ENCODE results near the gene GLI3. TPM values are rescaled to one million over a fixed set of nuclear protein-coding genes. Genes with fewer than 3 reads are reported as not detected.

The GLI3 gene
- polyA plus RNA-seq, 1 donor = 5.4 TPM

DNA sequence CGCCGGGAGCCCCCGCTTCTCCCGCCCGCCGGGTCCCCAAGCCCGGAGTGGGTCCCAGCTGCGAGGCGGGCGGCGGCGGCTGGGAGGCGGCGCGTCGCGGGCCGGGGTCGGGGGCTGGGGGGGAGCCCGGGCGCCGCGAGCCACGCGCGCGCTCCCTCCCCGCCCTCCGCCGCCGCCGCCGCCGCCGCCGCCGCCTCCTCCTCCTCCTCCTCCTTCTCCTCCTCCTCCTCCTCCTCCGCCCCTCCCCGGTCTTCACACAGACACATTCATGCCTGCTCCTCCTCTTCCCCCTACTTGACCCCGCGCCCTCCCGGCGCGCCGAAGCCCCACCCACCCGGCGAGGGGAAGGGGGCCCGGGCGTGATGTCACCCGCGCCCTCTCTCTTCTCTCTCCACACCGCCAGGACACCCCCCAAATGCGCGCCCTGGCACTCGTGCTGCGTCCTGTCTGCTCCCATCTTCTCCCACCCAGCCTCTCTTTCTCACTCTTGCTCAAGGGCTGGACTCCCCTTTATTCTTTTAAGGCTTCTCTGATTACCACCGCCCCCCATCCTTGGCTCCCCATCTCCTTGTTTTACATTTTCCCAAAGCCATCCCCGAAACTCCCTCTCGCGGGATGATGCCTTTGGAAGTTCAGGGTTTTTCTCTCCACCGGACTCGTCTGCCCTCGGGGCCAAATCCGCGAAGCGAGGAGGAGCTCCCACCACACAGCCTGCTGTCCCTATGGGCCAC lies 967 bp upstream of the GLI3 start:
- Histone ChIP-seq H3K36me3 (ENCODE audit: control insufficient read depth, insufficient read depth, low read length) (no peaks in the 10 kb centered on the region), H3K4me1 (ENCODE audit: control insufficient read depth, insufficient read depth, low read length) (no peaks in the 10 kb centered on the region), H3K9me3 (ENCODE audit: control insufficient read depth, low read depth, low read length) (no peaks in the 10 kb centered on the region), H3K4me3 (ENCODE audit: low read length) (peak overlapping the region; percentile 51), H3K27ac (ENCODE audit: low read length) (peak overlapping the region; percentile 66), H3K27me3 (ENCODE audit: control insufficient read depth, insufficient read depth, low read length) (peaks cover 69% of the 10 kb centered on the region)
- peak in 1 of 2 donors; percentile 57 for DNase-seq
- WGBS (ENCODE audit: insufficient coverage, low lambda C conversion rate) = 3% methylated on average over 5 of the region's 66 CpGs

DNA sequence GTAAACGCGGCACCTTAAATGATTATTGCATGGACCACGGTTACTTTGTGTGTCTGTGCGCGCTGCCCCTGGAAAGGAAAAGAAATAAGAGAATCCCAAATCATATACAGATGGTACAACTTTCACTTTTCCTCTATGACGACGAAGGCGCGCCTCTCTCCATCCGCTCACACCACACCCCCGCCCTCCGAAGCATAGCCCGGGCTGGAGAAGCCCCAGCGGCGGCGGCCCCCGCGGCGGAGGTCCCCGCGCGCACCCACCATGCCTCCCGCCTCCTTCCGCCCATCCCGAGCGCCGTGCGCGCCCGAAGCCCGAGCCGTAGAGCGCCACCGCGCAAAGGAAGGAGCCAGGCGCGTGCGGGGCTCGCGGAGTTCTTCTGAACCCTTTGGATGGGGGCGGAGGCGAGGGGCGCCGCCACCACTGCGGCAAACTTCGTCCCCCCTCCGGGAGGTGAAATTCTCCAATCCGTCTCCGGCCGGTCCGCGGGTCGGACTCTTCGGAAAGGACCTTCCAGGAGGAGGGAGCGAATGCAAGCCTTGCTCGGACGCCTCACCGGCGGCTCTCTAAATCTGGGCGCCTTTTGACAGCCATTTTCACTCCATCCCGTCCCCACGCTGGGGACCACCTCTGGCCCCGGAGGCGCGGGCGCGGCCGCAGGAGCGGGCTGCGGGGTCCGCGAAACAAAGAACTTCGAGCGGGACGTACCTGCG lies 588 bp downstream of the GLI3 start:
- H3K4me1 ChIP-seq (ENCODE audit: control insufficient read depth, insufficient read depth, low read length) = no peaks in the 10 kb centered on the region
- peak overlapping the region; percentile 51 for H3K4me3 ChIP-seq (ENCODE audit: low read length)
- WGBS (ENCODE audit: insufficient coverage, low lambda C conversion rate) = no CpG with 5 or more reads among the region's 76 CpGs
- H3K9me3 ChIP-seq (ENCODE audit: control insufficient read depth, low read depth, low read length) = no peaks in the 10 kb centered on the region
- peak; percentile 39 to 59 for DNase-seq
- H3K27ac ChIP-seq (ENCODE audit: low read length) = peak overlapping the region; percentile 39
- no peaks in the 10 kb centered on the region for H3K36me3 ChIP-seq (ENCODE audit: control insufficient read depth, insufficient read depth, low read length)
- H3K27me3 ChIP-seq (ENCODE audit: control insufficient read depth, insufficient read depth, low read length) = peaks cover 58% of the 10 kb centered on the region

DNA sequence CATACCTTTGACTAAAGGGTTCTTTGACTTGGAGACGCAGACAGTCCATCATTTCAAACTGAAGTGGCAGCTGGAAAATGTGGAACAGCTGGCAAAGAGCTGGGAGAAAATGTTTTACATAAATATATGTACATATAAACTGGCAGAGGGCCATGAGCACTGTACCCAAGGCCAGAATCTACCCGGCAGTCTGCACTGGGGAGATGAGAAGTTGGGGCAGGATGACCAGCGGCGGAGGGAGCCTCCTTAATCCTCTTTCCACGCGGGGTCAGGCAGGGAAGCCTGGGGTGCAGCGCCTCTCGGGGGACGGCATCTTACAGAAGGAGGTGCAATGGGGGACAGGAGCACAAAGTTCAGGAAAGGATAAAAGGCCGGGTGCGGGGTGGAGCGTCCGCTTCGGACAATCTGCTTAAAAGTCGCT lies 1.3 kb downstream of the GLI3 start:
- peaks cover 52% of the 10 kb centered on the region for H3K27me3 ChIP-seq (ENCODE audit: control insufficient read depth, insufficient read depth, low read length)
- H3K4me1 ChIP-seq (ENCODE audit: control insufficient read depth, insufficient read depth, low read length) = no peaks in the 10 kb centered on the region
- H3K9me3 ChIP-seq (ENCODE audit: control insufficient read depth, low read depth, low read length) = no peaks in the 10 kb centered on the region
- peak overlapping the region; percentile 51 for H3K4me3 ChIP-seq (ENCODE audit: low read length)
- WGBS (ENCODE audit: insufficient coverage, low lambda C conversion rate) = no CpG with 5 or more reads among the region's 15 CpGs
- peak in 1 of 2 donors; percentile 14 for DNase-seq
- peak overlapping the region; percentile 39 for H3K27ac ChIP-seq (ENCODE audit: low read length)
- H3K36me3 ChIP-seq (ENCODE audit: control insufficient read depth, insufficient read depth, low read length) = no peaks in the 10 kb centered on the region

DNA sequence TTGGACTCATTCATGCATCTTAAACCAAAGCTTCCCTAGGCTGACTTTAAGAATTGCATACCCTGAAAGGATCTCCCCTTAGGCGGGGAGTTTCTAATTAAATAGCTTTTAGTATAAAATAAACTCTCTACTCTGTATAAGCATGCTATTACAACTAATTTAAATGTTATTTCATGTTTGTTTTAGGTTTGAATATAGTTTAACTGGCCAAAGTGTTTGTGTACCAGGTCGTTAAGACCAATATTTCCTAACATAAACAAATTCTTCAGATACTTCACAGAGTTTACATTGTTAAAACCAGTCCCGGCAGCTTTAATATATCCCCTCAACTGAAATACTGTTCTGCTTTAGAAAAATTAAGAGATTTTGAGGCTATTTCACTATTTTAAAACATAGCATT lies 2.3 kb downstream of the GLI3 start:
- no peaks in the 10 kb centered on the region for H3K36me3 ChIP-seq (ENCODE audit: control insufficient read depth, insufficient read depth, low read length)
- DNase-seq = no peak
- H3K27ac ChIP-seq (ENCODE audit: low read length) = no peak overlapping the region
- H3K27me3 ChIP-seq (ENCODE audit: control insufficient read depth, insufficient read depth, low read length) = peaks cover 50% of the 10 kb centered on the region
- no peaks in the 10 kb centered on the region for H3K9me3 ChIP-seq (ENCODE audit: control insufficient read depth, low read depth, low read length)
- WGBS (ENCODE audit: insufficient coverage, low lambda C conversion rate) = 100% methylated on average over 1 of the region's 3 CpGs
- peak overlapping the region; percentile 5 for H3K4me3 ChIP-seq (ENCODE audit: low read length)
- no peaks in the 10 kb centered on the region for H3K4me1 ChIP-seq (ENCODE audit: control insufficient read depth, insufficient read depth, low read length)

DNA sequence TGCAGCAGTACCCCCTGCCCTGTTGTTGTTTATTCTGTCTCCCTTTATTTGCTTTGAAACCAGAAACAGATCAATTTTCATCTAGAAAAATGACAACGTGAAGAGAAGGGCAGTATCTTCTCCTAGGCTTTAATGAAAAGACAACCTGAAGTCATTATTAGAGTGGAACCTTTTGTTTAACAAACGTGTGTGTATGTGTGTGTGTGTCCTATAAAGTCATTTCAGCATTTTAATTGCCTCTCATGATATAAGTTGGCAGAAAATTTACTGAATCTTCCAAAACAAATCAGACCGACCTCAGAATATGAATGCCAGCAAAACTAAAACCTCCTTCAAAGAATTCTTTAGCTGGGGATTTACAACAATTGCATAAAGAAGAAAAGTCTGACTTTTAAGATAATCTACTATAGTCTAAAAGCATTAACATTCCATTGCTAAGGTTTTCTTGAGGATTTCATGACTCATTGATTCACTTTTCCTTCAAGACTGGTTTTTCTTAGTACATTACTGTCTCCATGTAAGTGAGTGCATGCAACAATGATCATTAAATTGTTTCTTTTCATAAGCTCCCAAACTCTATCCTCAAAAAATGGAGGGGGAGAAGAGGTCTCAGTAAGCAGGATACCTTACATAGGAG lies 3.2 kb downstream of the GLI3 start:
- WGBS (ENCODE audit: insufficient coverage, low lambda C conversion rate) = 50% methylated on average over 1 of the region's 3 CpGs
- Histone ChIP-seq H3K4me3 (ENCODE audit: low read length) (no peak overlapping the region), H3K27me3 (ENCODE audit: control insufficient read depth, insufficient read depth, low read length) (peaks cover 51% of the 10 kb centered on the region), H3K4me1 (ENCODE audit: control insufficient read depth, insufficient read depth, low read length) (no peaks in the 10 kb centered on the region), H3K9me3 (ENCODE audit: control insufficient read depth, low read depth, low read length) (no peaks in the 10 kb centered on the region), H3K27ac (ENCODE audit: low read length) (no peak overlapping the region), H3K36me3 (ENCODE audit: control insufficient read depth, insufficient read depth, low read length) (no peaks in the 10 kb centered on the region)
- DNase-seq = no peak

DNA sequence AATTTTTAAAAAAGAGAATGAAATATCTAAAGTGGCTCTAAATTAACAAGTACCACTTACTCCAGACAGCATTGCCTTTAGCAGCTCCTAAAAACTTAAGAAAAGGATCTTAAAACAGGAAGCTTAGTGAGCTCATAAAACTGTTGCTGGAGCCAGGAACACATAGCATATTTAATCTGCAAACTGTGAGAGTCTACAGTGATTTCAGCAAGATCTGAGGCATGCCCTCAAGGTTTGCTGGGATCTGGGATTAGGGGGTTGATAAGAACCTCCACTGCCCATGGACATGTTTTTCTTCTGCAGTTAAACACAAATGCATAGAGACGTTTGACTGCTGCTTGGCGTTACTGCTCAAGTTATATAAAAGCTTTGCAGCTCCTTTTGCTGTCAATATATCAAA lies 3.8 kb downstream of the GLI3 start:
- no peak overlapping the region for H3K27ac ChIP-seq (ENCODE audit: low read length)
- WGBS (ENCODE audit: insufficient coverage, low lambda C conversion rate) = 43% methylated on average over 2 of the region's 2 CpGs
- H3K27me3 ChIP-seq (ENCODE audit: control insufficient read depth, insufficient read depth, low read length) = peaks cover 51% of the 10 kb centered on the region
- no peak overlapping the region for H3K4me3 ChIP-seq (ENCODE audit: low read length)
- no peaks in the 10 kb centered on the region for H3K9me3 ChIP-seq (ENCODE audit: control insufficient read depth, low read depth, low read length)
- H3K4me1 ChIP-seq (ENCODE audit: control insufficient read depth, insufficient read depth, low read length) = no peaks in the 10 kb centered on the region
- H3K36me3 ChIP-seq (ENCODE audit: control insufficient read depth, insufficient read depth, low read length) = no peaks in the 10 kb centered on the region
- DNase-seq = no peak

DNA sequence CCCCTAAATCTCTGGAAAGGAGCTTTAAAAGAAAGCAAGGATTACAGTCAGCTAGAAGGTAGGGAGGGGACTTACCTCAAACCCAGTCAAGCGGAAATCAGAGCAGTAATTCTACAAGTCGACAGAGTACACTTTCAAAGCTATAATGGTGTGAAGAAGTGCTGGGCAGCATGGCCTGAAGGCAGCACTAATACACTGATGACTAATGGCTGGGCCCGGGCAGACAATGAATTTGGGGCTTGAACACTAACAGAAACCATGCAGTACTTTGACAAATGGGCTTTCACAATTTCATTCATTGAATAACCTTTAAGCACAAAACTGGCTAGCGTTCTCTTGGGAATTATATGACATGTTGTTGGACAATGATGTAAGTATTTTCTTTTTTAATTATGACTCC lies 4.7 kb downstream of the GLI3 start:
- no peak for DNase-seq
- H3K27me3 ChIP-seq (ENCODE audit: control insufficient read depth, insufficient read depth, low read length) = peaks cover 53% of the 10 kb centered on the region
- no peaks in the 10 kb centered on the region for H3K36me3 ChIP-seq (ENCODE audit: control insufficient read depth, insufficient read depth, low read length)
- no peaks in the 10 kb centered on the region for H3K9me3 ChIP-seq (ENCODE audit: control insufficient read depth, low read depth, low read length)
- H3K4me1 ChIP-seq (ENCODE audit: control insufficient read depth, insufficient read depth, low read length) = no peaks in the 10 kb centered on the region
- WGBS (ENCODE audit: insufficient coverage, low lambda C conversion rate) = 100% methylated on average over 1 of the region's 4 CpGs
- no peak overlapping the region for H3K27ac ChIP-seq (ENCODE audit: low read length)
- H3K4me3 ChIP-seq (ENCODE audit: low read length) = no peak overlapping the region

DNA sequence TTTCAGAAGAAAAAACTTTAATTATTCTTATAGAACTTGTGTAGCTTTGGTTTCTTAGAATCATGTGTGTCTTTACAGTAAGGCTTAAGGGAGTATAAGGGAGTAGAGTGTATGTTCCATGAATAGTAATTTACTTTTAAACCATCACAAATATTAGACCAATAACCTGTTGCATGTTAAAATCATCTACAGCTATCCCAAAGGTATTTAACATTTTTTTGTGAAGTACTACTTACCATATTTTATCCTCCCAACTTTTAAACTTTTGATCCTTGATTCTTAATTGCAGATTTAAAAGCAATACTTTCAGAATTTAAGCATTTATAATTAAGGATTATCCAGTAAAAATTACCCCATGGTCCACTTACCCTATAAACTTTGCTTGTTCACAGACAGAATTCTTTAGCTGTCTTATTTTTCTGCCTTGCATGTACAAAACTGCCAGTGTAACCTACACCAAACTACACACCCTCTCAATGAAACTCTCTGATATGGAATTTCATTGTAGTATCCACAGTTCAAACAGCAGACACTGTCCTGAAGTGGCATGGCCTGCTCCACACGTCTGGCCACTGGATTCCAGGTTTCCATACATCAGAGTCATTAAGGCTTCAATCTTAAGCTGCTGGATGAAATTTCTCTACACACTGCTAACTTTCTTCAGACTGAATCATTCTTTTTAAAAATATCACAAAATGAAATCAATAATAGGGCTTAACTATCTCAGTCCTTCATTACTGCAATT lies 5.8 kb downstream of the GLI3 start:
- no peaks in the 10 kb centered on the region for H3K9me3 ChIP-seq (ENCODE audit: control insufficient read depth, low read depth, low read length)
- no CpG with 5 or more reads among the region's 1 CpG for WGBS (ENCODE audit: insufficient coverage, low lambda C conversion rate)
- no peak for DNase-seq
- H3K4me3 ChIP-seq (ENCODE audit: low read length) = no peak overlapping the region
- peaks cover 47% of the 10 kb centered on the region for H3K27me3 ChIP-seq (ENCODE audit: control insufficient read depth, insufficient read depth, low read length)
- no peaks in the 10 kb centered on the region for H3K36me3 ChIP-seq (ENCODE audit: control insufficient read depth, insufficient read depth, low read length)
- no peaks in the 10 kb centered on the region for H3K4me1 ChIP-seq (ENCODE audit: control insufficient read depth, insufficient read depth, low read length)
- H3K27ac ChIP-seq (ENCODE audit: low read length) = no peak overlapping the region

DNA sequence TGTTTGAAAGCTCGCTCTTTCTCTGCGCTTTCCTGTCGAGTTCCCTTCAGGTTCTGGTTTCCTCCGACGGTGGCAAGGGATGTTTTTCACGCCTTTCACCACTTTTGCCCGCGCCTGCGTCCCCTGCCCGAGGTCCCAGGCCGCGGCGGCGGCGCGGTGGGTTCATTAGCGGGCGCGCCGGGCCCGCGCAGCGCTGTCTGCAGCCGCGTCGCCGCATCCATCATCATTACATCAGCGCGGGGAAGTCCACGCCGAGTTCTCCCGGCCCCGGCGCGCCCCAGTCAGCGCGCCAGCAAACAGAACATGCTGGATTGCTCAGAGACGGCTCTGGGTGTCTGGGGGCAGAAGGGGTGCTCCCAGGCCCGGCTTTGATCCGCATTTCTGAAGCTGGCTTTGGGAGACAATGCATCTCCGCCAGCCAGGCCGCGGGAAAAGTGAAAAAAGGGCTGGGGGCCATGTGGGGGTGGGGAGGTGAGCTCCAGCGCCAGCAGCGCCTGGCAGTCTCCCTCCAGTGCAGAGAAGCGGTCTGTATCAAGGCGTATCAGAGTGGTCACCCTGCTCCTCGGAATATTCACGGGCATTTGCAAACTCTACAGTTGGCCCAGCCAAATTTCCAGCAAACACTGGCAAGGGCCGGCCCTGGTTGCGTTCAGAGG lies 8.9 kb downstream of the GLI3 start:
- DNase-seq = peak in 1 of 2 donors; percentile 31
- Histone ChIP-seq H3K9me3 (ENCODE audit: control insufficient read depth, low read depth, low read length) (no peaks in the 10 kb centered on the region), H3K36me3 (ENCODE audit: control insufficient read depth, insufficient read depth, low read length) (no peaks in the 10 kb centered on the region), H3K27me3 (ENCODE audit: control insufficient read depth, insufficient read depth, low read length) (peaks cover 27% of the 10 kb centered on the region), H3K4me1 (ENCODE audit: control insufficient read depth, insufficient read depth, low read length) (no peaks in the 10 kb centered on the region), H3K4me3 (ENCODE audit: low read length) (peak overlapping the region; percentile 17), H3K27ac (ENCODE audit: low read length) (no peak overlapping the region)
- WGBS (ENCODE audit: insufficient coverage, low lambda C conversion rate) = no CpG with 5 or more reads among the region's 51 CpGs

DNA sequence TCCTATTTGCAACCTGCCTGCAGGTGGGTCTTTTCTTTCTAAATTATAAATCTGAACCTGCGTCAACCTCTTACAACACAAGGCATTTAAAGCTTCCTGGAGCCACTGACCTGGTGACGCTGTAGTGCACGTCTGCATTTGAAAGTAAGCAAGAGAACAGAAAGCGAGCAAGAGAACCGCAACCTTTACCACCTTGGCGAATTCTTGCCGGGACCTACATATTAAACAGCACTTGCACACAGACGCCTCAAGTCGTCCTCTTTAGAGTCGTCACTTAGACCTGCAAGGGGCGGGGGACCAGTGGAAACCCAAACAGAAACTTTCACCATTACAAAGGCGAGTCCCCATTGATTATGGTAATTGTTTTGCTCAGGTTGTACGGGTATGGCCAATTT lies 9.5 kb downstream of the GLI3 start:
- DNase-seq = peak in 1 of 2 donors; percentile 26
- H3K4me3 ChIP-seq (ENCODE audit: low read length) = peak overlapping the region; percentile 17
- H3K27ac ChIP-seq (ENCODE audit: low read length) = no peak overlapping the region
- H3K27me3 ChIP-seq (ENCODE audit: control insufficient read depth, insufficient read depth, low read length) = peaks cover 26% of the 10 kb centered on the region
- WGBS (ENCODE audit: insufficient coverage, low lambda C conversion rate) = no CpG with 5 or more reads among the region's 13 CpGs
- no peaks in the 10 kb centered on the region for H3K9me3 ChIP-seq (ENCODE audit: control insufficient read depth, low read depth, low read length)
- no peaks in the 10 kb centered on the region for H3K4me1 ChIP-seq (ENCODE audit: control insufficient read depth, insufficient read depth, low read length)
- no peaks in the 10 kb centered on the region for H3K36me3 ChIP-seq (ENCODE audit: control insufficient read depth, insufficient read depth, low read length)
